ENCODE measurements around the gene RABGAP1L. TPM values are rescaled to one million over a fixed set of nuclear protein-coding genes. Genes with fewer than 3 reads are reported as not detected.

RABGAP1L gene
- total RNA-seq, 1 donor from 2014 or later: 28.8 TPM

DNA sequence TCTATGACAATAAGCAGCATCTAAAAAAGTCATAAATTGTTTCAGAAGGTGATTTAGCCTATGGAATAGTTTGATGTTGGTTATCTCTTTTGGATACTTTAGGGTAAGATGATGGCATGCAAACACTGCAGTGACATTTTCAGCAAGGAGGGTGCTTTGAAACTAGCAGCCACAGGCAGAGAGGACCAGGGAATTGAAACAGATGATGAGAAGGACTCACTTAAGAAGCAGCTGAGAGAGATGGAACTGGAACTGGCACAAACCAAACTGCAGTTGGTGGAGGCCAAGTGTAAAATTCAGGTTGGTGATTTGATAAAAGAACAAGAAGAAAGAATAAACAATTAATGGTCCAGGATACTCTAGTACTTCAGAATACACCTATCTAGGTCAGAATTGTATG is 829.2 kb downstream of the RABGAP1L start:
- Mint-ChIP-seq H3K4me3 (ENCODE audit: low read depth) (no peak overlapping the region), H3K4me1 (ENCODE audit: low read depth) (peaks cover 28% of the 10 kb centered on the region), H3K27me3 (ENCODE audit: low read depth) (no peaks in the 10 kb centered on the region), H3K27ac (peak overlapping the region; percentile 60), H3K36me3 (ENCODE audit: low read depth) (peaks cover 16% of the 10 kb centered on the region), H3K9me3 (no peaks in the 10 kb centered on the region)
- no peak for DNase-seq (ENCODE audit: low spot score)
- intact Hi-C loops (cut with micrococcal nuclease): no loop called here

DNA sequence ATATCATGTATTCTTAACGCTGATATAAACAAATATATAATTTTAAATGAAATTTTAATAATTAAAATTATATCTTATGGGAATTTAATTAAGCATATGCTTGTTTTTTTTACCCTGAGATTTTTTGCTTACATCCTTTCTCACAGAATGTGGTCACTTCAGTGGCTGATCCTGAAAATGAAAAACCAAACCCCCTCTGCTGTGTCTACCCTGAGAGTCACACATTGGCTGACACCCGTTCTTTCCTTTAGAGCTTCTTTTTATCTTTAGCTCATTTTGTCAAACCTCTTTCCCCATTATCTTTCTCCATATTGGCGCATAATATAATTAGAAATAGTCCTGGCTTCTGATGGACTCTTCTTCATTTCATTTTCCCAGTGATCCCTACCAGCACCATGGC is 829.7 kb downstream of the RABGAP1L start:
- intact Hi-C loops (cut with micrococcal nuclease): no loop called here
- Mint-ChIP-seq H3K4me3 (ENCODE audit: low read depth) (no peak overlapping the region), H3K36me3 (ENCODE audit: low read depth) (peaks cover 15% of the 10 kb centered on the region), H3K27me3 (ENCODE audit: low read depth) (no peaks in the 10 kb centered on the region), H3K4me1 (ENCODE audit: low read depth) (peaks cover 28% of the 10 kb centered on the region), H3K9me3 (no peaks in the 10 kb centered on the region), H3K27ac (peak overlapping the region; percentile 40)
- DNase-seq (ENCODE audit: low spot score): no peak

DNA sequence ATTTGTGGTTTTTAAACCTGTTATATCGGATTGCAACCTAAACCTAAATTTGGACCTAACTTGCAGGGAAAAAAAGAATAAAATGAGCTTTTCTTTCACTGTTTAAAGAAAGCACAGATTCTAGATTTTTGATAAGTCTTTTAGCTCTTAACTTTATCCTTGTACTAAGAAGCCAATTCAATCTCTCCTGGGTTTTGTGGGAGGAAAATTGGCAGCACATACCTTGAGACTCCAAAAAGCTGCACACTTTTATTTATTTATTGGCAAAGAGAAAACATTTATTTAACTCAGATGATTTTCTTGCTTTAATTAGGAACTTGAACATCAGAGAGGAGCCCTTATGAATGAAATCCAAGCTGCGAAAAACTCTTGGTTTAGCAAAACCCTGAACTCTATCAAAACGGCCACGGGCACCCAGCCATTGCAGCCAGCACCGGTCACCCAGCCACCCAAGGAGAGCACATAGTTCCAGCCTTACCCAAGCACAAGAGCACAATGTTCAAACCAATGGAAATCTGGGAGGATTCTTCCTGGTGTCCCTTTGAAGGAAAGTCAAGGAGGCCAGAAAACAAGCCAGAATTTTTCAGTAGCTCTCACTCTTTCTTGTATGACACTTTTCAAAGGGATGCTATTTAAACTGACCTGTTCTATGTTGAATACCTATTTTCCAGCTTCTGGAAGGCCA is 830.4 kb downstream of the RABGAP1L start:
- H3K9me3 Mint-ChIP-seq: no peaks in the 10 kb centered on the region
- DNase-seq (ENCODE audit: low spot score): no peak
- H3K36me3 Mint-ChIP-seq (ENCODE audit: low read depth): peaks cover 14% of the 10 kb centered on the region
- H3K27me3 Mint-ChIP-seq (ENCODE audit: low read depth): no peaks in the 10 kb centered on the region
- intact Hi-C loops (cut with micrococcal nuclease): loop anchor here (10.0 kb wide), 1 partner anchor 1125 kb away; the partner anchor contains the start of genes GAS5 and ZBTB37
- H3K27ac Mint-ChIP-seq: peak overlapping the region; percentile 72
- H3K4me1 Mint-ChIP-seq (ENCODE audit: low read depth): peaks cover 28% of the 10 kb centered on the region
- H3K4me3 Mint-ChIP-seq (ENCODE audit: low read depth): peak overlapping the region; percentile 67

- Mint-ChIP-seq H3K36me3 (ENCODE audit: low read depth) (peaks cover 12% of the 10 kb centered on the region), H3K4me3 (ENCODE audit: low read depth) (peak overlapping the region; percentile 76), H3K27me3 (ENCODE audit: low read depth) (no peaks in the 10 kb centered on the region), H3K27ac (peak overlapping the region; percentile 82), H3K9me3 (no peaks in the 10 kb centered on the region), H3K4me1 (ENCODE audit: low read depth) (peaks cover 27% of the 10 kb centered on the region)
- DNase-seq (ENCODE audit: low spot score): no peak
- intact Hi-C loops (cut with micrococcal nuclease): loop anchor here (10.0 kb wide), 1 partner anchor 1126 kb away; the partner anchor contains the start of genes GAS5 and ZBTB37
These were observed 831.2 kb downstream of the RABGAP1L start for GRCh38 chr1:174990382-174990999.

DNA sequence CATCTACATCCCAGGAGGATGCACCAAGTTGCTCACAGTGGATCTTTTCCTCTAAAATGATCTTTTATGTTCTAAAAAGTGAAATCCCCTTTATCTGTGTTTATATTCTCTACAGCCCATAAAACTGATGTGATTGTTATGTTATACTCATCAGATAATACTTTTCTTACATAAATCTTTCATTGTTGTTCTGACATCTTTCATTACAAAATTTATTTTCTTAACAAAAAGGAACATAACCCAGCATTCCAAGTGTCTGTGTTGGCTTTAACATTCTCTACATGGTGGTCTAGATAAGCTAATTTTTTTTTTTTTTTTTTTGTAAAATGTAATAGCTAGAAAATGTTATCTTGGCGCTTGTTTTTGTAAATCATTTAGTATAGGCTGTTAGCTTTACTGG is 832.2 kb downstream of the RABGAP1L start:
- no peak overlapping the region for H3K4me3 Mint-ChIP-seq (ENCODE audit: low read depth)
- intact Hi-C loops (cut with micrococcal nuclease): loop anchor here (10.0 kb wide), 1 partner anchor 1127 kb away; the partner anchor contains the start of genes GAS5 and ZBTB37

GRCh38 chr1:174995121-174995520 is 835.8 kb downstream of the RABGAP1L start:
- Mint-ChIP-seq H3K27me3 (ENCODE audit: low read depth) (no peaks in the 10 kb centered on the region), H3K36me3 (ENCODE audit: low read depth) (peaks cover 11% of the 10 kb centered on the region), H3K4me3 (ENCODE audit: low read depth) (no peak overlapping the region), H3K27ac (no peak overlapping the region), H3K4me1 (ENCODE audit: low read depth) (peaks cover 18% of the 10 kb centered on the region), H3K9me3 (no peaks in the 10 kb centered on the region)
- intact Hi-C loops (cut with micrococcal nuclease): loop anchor here (10.0 kb wide), 1 partner anchor 1130 kb away; the partner anchor contains the start of genes GAS5 and ZBTB37
- no peak for DNase-seq (ENCODE audit: low spot score)

More for the DNA sequence above, 832.2 kb downstream of the RABGAP1L start:
- Mint-ChIP-seq H3K27me3 (ENCODE audit: low read depth) (no peaks in the 10 kb centered on the region), H3K9me3 (no peaks in the 10 kb centered on the region), H3K36me3 (ENCODE audit: low read depth) (peaks cover 12% of the 10 kb centered on the region), H3K4me1 (ENCODE audit: low read depth) (peaks cover 26% of the 10 kb centered on the region), H3K27ac (no peak overlapping the region)
- DNase-seq (ENCODE audit: low spot score): no peak

DNA sequence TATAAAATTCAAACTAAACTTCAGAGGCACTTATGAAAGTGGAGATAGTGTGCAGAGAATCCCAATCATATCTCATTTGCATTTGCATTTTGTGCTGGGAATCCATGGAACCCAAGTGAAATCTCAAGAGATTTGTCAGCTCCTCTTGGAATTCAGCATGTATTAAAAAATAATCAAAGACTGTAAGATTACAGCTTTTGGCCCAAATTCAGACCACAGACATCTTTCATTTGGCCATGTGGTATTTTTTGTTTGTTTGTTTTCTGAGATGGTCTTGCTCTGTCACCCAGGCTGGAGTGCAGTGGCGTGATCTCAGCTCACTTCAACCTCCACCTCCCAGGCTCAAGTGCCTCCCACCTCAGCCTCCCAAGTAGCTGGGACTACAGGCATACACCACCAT is 836.6 kb downstream of the RABGAP1L start:
- intact Hi-C loops (cut with micrococcal nuclease): loop anchor here (10.0 kb wide), 1 partner anchor 1131 kb away; the partner anchor contains the start of genes GAS5 and ZBTB37
- H3K4me1 Mint-ChIP-seq (ENCODE audit: low read depth): peaks cover 12% of the 10 kb centered on the region

DNA sequence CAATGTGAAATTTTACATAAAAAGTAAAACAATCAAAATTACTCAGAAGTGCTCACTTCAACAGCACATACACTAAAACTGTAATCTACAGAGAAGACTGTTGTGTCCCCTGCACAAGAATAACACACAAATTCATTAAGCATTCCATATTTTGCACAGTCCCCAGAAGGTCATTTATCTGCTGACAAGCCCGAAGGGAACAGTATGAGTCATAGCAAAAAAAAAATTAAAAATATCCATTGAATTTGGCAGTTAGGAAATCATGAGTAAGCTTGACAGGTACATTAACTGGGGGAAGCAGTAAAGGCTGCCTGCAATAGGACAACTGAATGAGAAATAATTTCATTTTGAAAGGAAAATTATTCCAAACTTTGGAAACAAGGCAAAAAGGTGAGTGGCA is 837.2 kb downstream of the RABGAP1L start:
- DNase-seq (ENCODE audit: low spot score): no peak
- Mint-ChIP-seq H3K27me3 (ENCODE audit: low read depth) (no peaks in the 10 kb centered on the region), H3K36me3 (ENCODE audit: low read depth) (peaks cover 24% of the 10 kb centered on the region), H3K4me1 (ENCODE audit: low read depth) (peaks cover 15% of the 10 kb centered on the region), H3K4me3 (ENCODE audit: low read depth) (no peak overlapping the region), H3K27ac (no peak overlapping the region), H3K9me3 (no peaks in the 10 kb centered on the region)
- intact Hi-C loops (cut with micrococcal nuclease): loop anchor here (10.0 kb wide), 1 partner anchor 1132 kb away; the partner anchor contains the start of genes GAS5 and ZBTB37

More for the DNA sequence above, 836.6 kb downstream of the RABGAP1L start:
- no peak overlapping the region for H3K4me3 Mint-ChIP-seq (ENCODE audit: low read depth)
- H3K27ac Mint-ChIP-seq: no peak overlapping the region
- no peak for DNase-seq (ENCODE audit: low spot score)
- no peaks in the 10 kb centered on the region for H3K9me3 Mint-ChIP-seq
- peaks cover 18% of the 10 kb centered on the region for H3K36me3 Mint-ChIP-seq (ENCODE audit: low read depth)
- no peaks in the 10 kb centered on the region for H3K27me3 Mint-ChIP-seq (ENCODE audit: low read depth)

- Mint-ChIP-seq H3K36me3 (ENCODE audit: low read depth) (peaks cover 29% of the 10 kb centered on the region), H3K4me1 (ENCODE audit: low read depth) (peaks cover 19% of the 10 kb centered on the region), H3K9me3 (no peaks in the 10 kb centered on the region), H3K4me3 (ENCODE audit: low read depth) (no peak overlapping the region), H3K27ac (no peak overlapping the region), H3K27me3 (ENCODE audit: low read depth) (no peaks in the 10 kb centered on the region)
- intact Hi-C loops (cut with micrococcal nuclease): loop anchor here (10.0 kb wide), 1 partner anchor 1132 kb away; the partner anchor contains the start of genes GAS5 and ZBTB37
- DNase-seq (ENCODE audit: low spot score): no peak
These were observed 837.7 kb downstream of the RABGAP1L start for GRCh38 chr1:174997041-174997440.

GRCh38 chr1:174998569-174999215 is 839.4 kb downstream of the RABGAP1L start:
- H3K4me1 Mint-ChIP-seq (ENCODE audit: low read depth): peaks cover 31% of the 10 kb centered on the region
- DNase-seq (ENCODE audit: low spot score): peak; percentile 43
- intact Hi-C loops (cut with micrococcal nuclease): loop anchor here (1.0 to 10.0 kb wide), 8 partner anchors 25 to 1522 kb away; partner anchors contain the start of genes GAS5, MRPS14, PRDX6 and RABGAP1L
- no peak overlapping the region for H3K4me3 Mint-ChIP-seq (ENCODE audit: low read depth)
- H3K36me3 Mint-ChIP-seq (ENCODE audit: low read depth): peaks cover 37% of the 10 kb centered on the region
- no peaks in the 10 kb centered on the region for H3K9me3 Mint-ChIP-seq
- no peaks in the 10 kb centered on the region for H3K27me3 Mint-ChIP-seq (ENCODE audit: low read depth)
- H3K27ac Mint-ChIP-seq: no peak overlapping the region

GRCh38 chr1:174999216-174999935 is 840.1 kb downstream of the RABGAP1L start:
- peaks cover 38% of the 10 kb centered on the region for H3K4me1 Mint-ChIP-seq (ENCODE audit: low read depth)
- H3K4me3 Mint-ChIP-seq (ENCODE audit: low read depth): no peak overlapping the region
- no peaks in the 10 kb centered on the region for H3K9me3 Mint-ChIP-seq
- H3K27ac Mint-ChIP-seq: no peak overlapping the region
- peak; percentile 96 for DNase-seq (ENCODE audit: low spot score)
- intact Hi-C loops (cut with micrococcal nuclease): loop anchor here (1.0 to 10.0 kb wide), 7 partner anchors 24 to 1523 kb away; partner anchors contain the start of genes GAS5, MRPS14, PRDX6 and RABGAP1L
- peaks cover 40% of the 10 kb centered on the region for H3K36me3 Mint-ChIP-seq (ENCODE audit: low read depth)
- no peaks in the 10 kb centered on the region for H3K27me3 Mint-ChIP-seq (ENCODE audit: low read depth)

All from activated T-helper 2 cell treated with anti-CD3 and anti-CD28 coated beads, Interferon-gamma antibody, Interleukin-2, Interleukin-4, amounts not matched to agents 10 μg/mL and 5 μg/mL and 100 μg/mL, durations not matched to agents 14 hours and 24 hours and 36 hours (primary cell).